EH (cell line): ENCODE measurements around the gene ARHGDIA.
A peak's percentile ranks its signal among the peaks of the same experiment; 100 is the strongest.
"Not testable (repeated sequence)": the region's sequence is repeated elsewhere in the genome, so short reads cannot be mapped to it uniquely, and the experiment has no call there.

Experiments
- DNase-seq: peaks from one replicate; pipeline ENCODE4 v3.0.0-alpha.2; 2015; ENCODE audit warnings: low read depth

The ARHGDIA gene

GRCh38 chr17:81870981-81871386 lies at the start of gene ARHGDIA:
Gene ARHGDIA, minus strand, starts transcription at chr17:81871337. Its CDS starts 1,407 bp downstream, at chr17:81869930.
- DNase-seq: no peak

DNA sequence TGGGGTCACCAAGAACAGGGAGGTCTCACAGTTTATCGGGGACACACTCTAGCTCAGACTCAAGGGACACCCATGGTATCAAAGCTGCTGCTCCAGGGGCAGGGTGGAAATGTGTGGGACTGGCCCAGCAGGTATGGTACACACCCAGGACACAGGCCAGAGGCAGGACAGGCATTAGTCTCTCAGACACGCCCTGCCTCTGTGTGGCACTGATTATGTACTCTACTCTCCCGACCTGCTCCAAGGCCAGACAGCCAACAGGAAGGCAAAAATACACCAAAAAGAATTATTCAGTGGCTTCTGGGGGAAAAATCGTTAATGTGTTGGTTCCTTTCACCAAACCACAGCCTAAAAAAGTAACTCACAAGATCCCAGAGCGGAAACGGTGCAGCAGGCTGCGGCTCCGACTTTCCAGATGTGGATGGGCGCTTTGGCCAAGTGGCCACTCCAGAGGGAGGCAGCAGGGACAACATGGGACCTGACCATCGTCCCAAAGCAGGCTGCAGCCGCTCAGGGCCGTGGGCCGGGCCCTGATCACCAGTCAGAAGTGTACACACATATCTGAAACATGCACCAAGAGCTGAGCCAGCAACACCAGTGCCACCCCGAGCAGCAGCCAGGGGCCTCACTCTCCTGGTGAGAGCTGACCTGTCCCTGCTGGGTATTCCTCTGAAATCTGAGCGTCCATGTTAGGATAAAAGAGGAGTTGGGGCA lies 47.9 kb upstream of the ARHGDIA start:
- no peak for DNase-seq

GRCh38 chr17:81918333-81918669 lies 47.2 kb upstream of the ARHGDIA start:
- DNase-seq: not testable (repeated sequence)

DNA sequence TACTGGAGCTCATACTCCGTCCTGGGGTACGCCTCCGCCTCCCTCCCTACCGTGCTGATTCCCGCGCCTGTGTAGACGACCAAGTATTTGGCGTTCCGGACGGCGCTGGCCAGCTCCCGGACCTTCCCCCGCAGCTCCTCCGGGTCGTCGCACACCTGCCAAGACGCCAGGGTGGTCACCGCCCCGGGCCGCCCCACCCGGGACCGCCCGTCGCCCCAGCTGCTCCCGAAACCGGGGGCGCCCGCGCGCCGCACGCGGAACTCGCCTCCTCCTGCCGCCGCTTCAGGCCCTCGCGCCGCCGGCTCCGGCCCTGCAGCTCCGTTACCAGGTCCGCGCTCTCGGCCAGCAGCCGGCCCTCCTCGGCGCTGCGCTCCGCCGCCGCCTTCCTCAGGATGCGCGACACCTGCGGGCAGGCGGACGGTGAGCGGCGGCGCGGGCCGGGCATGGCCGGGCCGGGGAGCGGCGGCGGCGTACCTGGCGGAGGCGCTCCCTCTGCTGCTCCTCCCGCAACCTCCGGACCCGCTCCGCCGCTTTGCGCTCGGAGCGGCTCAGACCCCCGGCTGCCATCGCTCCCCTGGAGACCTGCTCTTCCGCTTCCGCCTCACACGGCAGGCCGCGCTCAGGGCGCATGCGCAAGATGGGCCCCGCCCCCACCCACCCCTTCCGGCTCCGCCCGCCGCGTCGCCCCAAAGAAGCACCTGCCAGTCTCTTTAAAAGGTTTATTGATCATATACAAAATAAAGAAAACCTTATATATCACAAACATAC lies 46.6 kb upstream of the ARHGDIA start, which contains the start of gene SIRT7:
SIRT7 (minus strand) TSS at position 612 of the 768 bp plus-strand sequence; CDS start at position 567, 45 bp downstream.
- peak; percentile 76 for DNase-seq

DNA sequence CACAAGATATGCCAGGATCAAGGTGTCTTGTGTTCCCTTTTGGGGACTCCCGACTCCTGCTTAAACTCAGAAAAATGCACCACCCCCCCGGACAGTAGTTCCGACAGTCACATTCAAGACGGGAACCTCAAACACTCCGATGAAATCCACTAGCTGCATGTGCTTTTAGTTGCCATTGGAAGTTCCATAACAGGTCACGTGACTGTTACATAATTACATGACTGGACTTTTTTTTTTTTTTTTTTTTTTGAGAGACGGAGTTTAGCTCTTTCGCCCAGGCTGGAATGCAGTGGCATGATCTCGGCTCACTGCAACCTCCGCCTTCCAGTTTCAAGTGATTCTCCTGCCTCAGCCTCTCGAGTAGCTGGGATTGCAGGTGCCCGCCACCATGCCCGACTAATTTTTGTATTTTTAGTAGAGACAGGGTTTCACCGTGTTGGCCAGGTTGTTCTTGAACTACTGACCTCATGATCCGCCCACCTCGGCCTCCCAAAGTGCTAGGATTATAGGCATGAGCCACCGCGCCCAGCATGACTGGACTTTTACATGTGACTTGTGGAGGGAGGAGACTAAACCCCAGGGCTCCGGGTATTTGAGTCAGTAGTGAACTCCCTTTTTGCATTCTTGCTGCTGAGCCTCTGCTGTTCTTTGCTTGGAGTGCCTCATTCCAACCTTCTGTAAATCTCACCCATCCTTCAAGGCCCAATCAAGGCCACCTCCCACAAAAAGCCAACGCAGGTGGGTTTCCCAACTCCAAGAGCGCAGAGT lies 45.3 kb upstream of the ARHGDIA start:
- peak; percentile 74 for DNase-seq

- DNase-seq: no peak
Observed at GRCh38 chr17:81915331-81915730, 44.2 kb upstream of the ARHGDIA start.

DNA sequence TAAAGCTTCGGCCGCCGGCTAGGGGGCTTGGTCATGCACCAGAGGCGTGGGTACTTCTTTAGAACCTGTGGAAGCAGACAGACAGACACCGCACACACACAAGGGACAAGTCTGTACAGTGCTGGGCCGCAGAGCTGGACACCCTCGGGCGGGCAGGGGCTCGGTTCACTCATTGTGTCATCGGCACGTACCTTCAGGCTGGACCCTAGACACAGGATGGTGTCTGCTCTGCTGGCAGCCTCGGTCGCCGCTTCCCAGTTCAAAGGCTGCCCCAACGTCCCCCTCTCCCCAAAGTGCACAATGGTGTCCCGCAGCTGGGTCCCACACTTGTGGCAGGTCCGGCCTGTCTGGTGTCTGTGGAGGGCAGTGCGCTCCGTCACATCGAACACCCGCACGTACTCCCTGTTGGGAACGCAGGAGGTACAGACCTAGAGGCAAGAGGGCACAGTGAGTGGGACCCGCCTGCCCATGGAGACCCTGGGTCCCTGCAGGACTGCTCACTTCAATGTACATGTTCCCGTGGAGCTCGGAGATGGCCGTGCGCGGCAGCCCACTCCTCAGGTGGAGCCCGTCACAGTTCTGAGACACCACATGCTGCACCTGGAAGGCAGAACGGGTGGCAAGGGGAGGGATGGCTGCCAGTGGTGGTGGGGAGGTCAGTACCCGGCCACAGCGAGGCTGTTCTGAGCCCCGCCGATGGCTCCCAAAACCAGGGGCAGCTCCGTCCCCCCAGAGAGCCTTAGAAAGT lies 43.1 kb upstream of the ARHGDIA start:
- DNase-seq: no peak

- DNase-seq: no peak
Observed at GRCh38 chr17:81913394-81914102, 42.4 kb upstream of the ARHGDIA start.

DNA sequence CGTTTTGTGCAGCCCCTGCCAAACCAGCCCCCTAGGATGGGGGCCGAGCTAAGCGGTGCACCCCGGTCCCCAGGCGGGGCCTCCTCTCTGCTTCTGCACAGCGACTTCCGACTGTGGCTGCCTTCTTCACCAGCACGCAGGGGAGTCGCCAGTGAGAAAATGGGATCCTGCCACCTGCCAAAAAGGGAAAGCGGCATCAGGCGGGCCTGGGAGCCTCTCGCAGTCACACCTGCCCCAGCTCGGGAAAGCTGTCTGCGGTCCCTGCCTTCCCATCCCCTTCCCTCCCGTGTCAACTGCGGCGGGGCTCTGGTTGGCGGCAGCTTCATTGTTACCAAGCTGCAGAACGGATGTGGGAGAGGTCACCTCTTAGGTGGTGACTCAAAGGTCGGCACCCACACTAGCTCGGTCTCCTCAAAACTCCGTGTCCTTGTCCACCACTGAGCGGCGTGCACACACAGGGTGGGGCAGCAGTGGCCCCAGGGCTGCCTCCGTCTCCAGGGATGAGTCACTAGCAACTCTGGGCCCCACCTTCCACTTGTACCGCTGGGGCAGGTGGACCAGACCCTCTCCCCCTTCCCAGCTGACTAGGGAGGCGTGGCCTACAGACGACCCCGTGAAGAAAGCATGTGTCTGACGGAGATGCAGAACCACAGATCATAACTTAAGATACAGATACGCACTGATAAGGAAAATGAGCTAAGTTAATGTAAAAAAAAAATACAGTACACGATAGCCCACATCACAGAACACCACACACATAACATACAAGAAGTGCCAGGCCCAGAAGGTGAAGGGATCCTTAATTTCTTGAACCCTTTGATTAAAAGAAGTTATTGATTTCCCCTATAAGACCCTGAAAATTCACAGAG lies 41.5 kb upstream of the ARHGDIA start:
- DNase-seq: no peak

GRCh38 chr17:81911969-81912368 lies 40.8 kb upstream of the ARHGDIA start:
- no peak for DNase-seq

GRCh38 chr17:81911277-81911961 lies 40.3 kb upstream of the ARHGDIA start, which contains the start of gene PCYT2:
Gene PCYT2, minus strand, starts transcription at chr17:81911399. Its CDS starts 44 bp downstream, at chr17:81911355.
- peak; percentile 83 for DNase-seq

DNA sequence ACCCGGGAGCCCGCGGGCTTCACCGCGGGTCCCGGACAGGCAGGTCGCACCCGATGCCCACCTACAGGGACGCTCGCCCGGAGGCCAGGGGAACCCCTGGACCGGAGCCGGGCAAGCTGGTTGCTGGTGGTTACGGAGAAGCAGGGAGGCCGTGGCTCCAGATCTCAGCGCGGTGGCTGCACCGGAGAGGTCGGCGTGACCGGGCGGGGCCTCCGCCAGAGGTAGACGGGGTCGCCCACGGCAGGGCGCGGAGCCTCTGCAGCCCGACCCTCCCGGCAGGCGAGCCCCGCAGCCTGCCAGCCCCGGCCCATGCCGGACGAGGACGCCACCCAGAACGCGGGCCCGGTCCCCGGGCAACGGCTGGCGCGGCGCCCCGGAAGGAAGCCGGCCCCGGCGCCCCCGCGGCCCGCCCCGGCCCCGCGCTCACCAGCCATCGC lies 39.7 kb upstream of the ARHGDIA start:
- no peak for DNase-seq

- peak; percentile 36 for DNase-seq
Observed at GRCh38 chr17:81909966-81910839, 39.1 kb upstream of the ARHGDIA start.

DNA sequence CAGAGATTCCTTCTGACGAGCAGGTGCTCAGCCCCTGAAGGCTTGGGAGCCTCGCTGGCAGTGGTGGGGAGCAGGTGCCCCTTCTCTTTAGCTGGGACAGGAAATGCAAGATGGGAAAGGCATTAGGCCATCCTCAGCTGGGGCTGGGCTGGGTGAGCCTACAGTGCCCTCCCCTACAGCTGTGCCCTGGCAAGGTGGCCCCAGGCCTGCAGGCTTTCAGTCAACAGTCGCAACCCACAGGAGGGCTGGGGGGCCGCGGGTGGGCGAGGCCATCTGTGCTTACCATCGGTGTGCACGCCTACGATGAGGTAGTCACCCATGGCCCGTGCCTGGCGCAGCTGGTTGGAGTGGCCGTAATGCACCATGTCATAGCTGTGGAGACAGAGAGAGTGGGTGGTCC lies 38.1 kb upstream of the ARHGDIA start:
- DNase-seq: no peak

- DNase-seq: no peak
Observed at GRCh38 chr17:81908793-81909192, 37.7 kb upstream of the ARHGDIA start.

GRCh38 chr17:81907219-81908145 lies 36.3 kb upstream of the ARHGDIA start:
- DNase-seq: no peak

GRCh38 chr17:81906476-81907218 lies 35.5 kb upstream of the ARHGDIA start:
- DNase-seq: no peak
